ENCODE data around the gene NSRP1.

DNA sequence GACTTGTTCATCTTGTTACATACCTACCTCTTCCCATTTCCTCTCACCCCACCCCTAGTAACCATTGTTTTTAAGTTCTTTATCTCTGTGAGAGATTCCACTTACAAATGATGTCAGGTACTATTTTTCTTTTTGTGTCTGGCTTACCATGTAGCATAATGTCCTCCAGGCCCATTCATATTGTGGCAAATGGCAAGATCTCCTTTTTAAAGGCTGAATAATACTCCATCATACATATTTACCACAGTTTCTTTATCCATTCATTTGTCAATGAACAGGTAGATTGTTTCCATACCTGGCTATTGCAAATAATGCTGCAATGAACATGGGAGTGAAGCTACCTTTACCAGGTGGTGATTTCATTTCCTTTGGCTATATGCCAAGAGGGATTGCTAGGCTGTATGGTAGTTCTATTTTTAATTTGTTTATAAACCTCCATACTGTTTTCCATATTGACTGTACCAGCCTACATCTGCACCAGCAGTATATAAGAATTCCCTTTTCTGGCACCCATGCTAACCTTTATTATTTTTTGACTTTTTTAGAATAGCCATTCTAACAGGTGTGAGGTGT is 53.9 kb downstream of the NSRP1 start:
- TF ChIP-seq, protein P1, sequence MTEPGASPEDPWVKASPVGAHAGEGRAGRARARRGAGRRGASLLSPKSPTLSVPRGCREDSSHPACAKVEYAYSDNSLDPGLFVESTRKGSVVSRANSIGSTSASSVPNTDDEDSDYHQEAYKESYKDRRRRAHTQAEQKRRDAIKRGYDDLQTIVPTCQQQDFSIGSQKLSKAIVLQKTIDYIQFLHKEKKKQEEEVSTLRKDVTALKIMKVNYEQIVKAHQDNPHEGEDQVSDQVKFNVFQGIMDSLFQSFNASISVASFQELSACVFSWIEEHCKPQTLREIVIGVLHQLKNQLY (CRISPR knock-in tag; IDR thresholded peaks at IDR 0.05), result no peak
- TF ChIP-seq TEAD1 (CRISPR knock-in tag; IDR thresholded peaks at IDR 0.05) (no peak), TCF7 (CRISPR knock-in tag; IDR thresholded peaks at IDR 0.05; ENCODE audit: low read depth) (no peak), ELF4 (CRISPR knock-in tag; IDR thresholded peaks at IDR 0.05; ENCODE audit: low read depth) (no peak), SP1 (CRISPR knock-in tag; conservative IDR thresholded peaks at IDR 0.05) (no peak), NR2C2 (CRISPR knock-in tag; IDR thresholded peaks at IDR 0.05) (no peak)
- TF ChIP-seq, protein P2, sequence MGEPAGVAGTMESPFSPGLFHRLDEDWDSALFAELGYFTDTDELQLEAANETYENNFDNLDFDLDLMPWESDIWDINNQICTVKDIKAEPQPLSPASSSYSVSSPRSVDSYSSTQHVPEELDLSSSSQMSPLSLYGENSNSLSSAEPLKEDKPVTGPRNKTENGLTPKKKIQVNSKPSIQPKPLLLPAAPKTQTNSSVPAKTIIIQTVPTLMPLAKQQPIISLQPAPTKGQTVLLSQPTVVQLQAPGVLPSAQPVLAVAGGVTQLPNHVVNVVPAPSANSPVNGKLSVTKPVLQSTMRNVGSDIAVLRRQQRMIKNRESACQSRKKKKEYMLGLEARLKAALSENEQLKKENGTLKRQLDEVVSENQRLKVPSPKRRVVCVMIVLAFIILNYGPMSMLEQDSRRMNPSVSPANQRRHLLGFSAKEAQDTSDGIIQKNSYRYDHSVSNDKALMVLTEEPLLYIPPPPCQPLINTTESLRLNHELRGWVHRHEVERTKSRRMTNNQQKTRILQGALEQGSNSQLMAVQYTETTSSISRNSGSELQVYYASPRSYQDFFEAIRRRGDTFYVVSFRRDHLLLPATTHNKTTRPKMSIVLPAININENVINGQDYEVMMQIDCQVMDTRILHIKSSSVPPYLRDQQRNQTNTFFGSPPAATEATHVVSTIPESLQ (CRISPR knock-in tag; IDR thresholded peaks at IDR 0.05), result no peak
- TF ChIP-seq, protein P3, sequence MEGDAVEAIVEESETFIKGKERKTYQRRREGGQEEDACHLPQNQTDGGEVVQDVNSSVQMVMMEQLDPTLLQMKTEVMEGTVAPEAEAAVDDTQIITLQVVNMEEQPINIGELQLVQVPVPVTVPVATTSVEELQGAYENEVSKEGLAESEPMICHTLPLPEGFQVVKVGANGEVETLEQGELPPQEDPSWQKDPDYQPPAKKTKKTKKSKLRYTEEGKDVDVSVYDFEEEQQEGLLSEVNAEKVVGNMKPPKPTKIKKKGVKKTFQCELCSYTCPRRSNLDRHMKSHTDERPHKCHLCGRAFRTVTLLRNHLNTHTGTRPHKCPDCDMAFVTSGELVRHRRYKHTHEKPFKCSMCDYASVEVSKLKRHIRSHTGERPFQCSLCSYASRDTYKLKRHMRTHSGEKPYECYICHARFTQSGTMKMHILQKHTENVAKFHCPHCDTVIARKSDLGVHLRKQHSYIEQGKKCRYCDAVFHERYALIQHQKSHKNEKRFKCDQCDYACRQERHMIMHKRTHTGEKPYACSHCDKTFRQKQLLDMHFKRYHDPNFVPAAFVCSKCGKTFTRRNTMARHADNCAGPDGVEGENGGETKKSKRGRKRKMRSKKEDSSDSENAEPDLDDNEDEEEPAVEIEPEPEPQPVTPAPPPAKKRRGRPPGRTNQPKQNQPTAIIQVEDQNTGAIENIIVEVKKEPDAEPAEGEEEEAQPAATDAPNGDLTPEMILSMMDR (IDR thresholded peaks at IDR 0.05), result no peak
